ENCODE results near the gene ZSWIM1.
"Not testable (repeated sequence)": the region's sequence is repeated elsewhere in the genome, so short reads cannot be mapped to it uniquely, and the experiment has no call there.

Gene ZSWIM1

GRCh38 chr20:45931680-45932079 is 50.7 kb downstream of the ZSWIM1 start:
- DNase-seq (ENCODE audit: low read depth): not testable (repeated sequence)

- peak; percentile 31 for DNase-seq (ENCODE audit: low read depth)
These were observed 52.4 kb downstream of the ZSWIM1 start for GRCh38 chr20:45933266-45934045.

GRCh38 chr20:45934046-45934585 is 53.1 kb downstream of the ZSWIM1 start:
- no peak for DNase-seq (ENCODE audit: low read depth)
